ENCODE measurements around the gene ASRGL1. TPM values are rescaled to one million over a fixed set of nuclear protein-coding genes. Genes with fewer than 3 reads are reported as not detected.

ASRGL1 gene
- total and polyA plus RNA-seq, 10 donors = 2.9 to 23.4 (median 5.1) TPM

DNA sequence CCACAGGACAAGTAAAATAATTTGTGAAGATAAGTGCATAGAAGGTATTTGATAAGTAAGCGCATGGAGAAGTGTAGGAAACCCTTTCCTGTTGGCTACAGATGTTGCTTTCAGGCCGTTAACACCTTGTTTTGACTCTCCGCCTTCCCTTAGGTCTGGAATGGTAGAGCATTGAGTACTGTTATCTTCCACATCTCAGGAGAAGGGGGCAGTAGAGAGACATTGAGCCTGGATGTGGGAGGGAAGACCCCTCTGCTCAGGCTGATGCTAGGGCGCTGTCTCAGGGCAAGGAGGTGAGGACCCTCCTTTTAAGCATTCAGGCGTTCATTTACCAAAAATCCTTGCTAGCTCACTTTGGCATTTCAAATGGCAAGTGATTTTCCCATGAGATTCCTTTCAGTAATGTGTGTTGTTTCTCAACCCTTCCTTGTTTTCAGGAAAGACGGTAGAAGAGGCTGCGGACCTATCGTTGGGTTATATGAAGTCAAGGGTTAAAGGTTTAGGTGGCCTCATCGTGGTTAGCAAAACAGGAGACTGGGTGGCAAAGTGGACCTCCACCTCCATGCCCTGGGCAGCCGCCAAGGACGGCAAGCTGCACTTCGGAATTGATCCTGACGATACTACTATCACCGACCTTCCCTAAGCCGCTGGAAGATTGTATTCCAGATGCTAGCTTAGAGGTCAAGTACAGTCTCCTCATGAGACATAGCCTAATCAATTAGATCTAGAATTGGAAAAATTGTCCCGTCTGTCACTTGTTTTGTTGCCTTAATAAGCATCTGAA lies 54.6 kb downstream of the ASRGL1 start:
- Histone ChIP-seq H3K4me1 (peaks cover 0 to 17% (median 5%) of the 10 kb centered on the region in 6 donors), H3K36me3 (peaks cover 0 to 12% (median 0%) of the 10 kb centered on the region in 6 donors), H3K27me3 (replicated peaks in 1 of 7) (no peaks in the 10 kb centered on the region), H3K9me3 (no peaks in the 10 kb centered on the region), H3K27ac (no peak overlapping the region), H3K4me3 (no peak overlapping the region)
- intact Hi-C loops (cut with DNase I; ENCODE audit: low total_unique reads) = loop anchor here (10.0 kb wide), 2 partner anchors 303 to 473 kb away; no protein-coding TSS in a partner anchor
- DNase-seq = peak; percentile 24
- TF ChIP-seq, protein P1, sequence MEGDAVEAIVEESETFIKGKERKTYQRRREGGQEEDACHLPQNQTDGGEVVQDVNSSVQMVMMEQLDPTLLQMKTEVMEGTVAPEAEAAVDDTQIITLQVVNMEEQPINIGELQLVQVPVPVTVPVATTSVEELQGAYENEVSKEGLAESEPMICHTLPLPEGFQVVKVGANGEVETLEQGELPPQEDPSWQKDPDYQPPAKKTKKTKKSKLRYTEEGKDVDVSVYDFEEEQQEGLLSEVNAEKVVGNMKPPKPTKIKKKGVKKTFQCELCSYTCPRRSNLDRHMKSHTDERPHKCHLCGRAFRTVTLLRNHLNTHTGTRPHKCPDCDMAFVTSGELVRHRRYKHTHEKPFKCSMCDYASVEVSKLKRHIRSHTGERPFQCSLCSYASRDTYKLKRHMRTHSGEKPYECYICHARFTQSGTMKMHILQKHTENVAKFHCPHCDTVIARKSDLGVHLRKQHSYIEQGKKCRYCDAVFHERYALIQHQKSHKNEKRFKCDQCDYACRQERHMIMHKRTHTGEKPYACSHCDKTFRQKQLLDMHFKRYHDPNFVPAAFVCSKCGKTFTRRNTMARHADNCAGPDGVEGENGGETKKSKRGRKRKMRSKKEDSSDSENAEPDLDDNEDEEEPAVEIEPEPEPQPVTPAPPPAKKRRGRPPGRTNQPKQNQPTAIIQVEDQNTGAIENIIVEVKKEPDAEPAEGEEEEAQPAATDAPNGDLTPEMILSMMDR (IDR thresholded peaks at IDR 0.05 in 8 of 11, conservative IDR thresholded peaks at IDR 0.05 in 3 of 11) = no peak
- TF ChIP-seq POLR2A (IDR thresholded peaks at IDR 0.05) = no peak
- no peak for TF ChIP-seq POLR2AphosphoS5 (IDR thresholded peaks at IDR 0.05)
- 88 to 90% (median 89%) methylated on average over 16 of the region's 16 CpGs for WGBS, 5 donors

DNA sequence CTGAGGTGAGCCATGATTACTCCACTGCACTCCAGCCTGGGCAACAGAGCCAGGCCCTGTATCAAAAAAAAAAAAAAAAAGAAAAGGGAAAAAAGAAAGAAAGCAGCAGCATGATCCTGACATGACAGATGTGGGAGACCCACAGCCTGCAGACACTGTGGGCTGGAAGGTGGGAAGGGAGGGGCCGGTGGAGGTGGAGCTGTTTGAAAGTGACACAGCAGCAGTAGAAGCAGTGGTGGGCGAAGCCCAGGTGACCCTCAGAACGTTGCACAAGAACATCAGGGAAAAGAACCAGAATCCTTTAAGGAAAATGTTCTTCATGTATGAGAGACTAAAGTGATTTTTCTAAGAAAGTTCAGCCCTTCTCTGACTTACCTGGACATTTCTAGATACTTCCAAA lies 55.3 kb downstream of the ASRGL1 start:
- Histone ChIP-seq H3K27ac (no peak overlapping the region), H3K9me3 (no peaks in the 10 kb centered on the region), H3K36me3 (peaks cover 0 to 12% (median 0%) of the 10 kb centered on the region in 6 donors), H3K27me3 (replicated peaks in 1 of 7) (no peaks in the 10 kb centered on the region), H3K4me1 (peaks cover 0 to 17% (median 5%) of the 10 kb centered on the region in 6 donors), H3K4me3 (no peak overlapping the region)
- TF ChIP-seq POLR2A (IDR thresholded peaks at IDR 0.05) = no peak
- TF ChIP-seq POLR2AphosphoS5 (IDR thresholded peaks at IDR 0.05) = no peak
- DNase-seq = no peak
- WGBS, 5 donors = 67 to 74% (median 69%) methylated on average over 3 of the region's 3 CpGs
- intact Hi-C loops (cut with DNase I; ENCODE audit: low total_unique reads) = loop anchor here (10.0 kb wide), 2 partner anchors 302 to 472 kb away; no protein-coding TSS in a partner anchor

DNA sequence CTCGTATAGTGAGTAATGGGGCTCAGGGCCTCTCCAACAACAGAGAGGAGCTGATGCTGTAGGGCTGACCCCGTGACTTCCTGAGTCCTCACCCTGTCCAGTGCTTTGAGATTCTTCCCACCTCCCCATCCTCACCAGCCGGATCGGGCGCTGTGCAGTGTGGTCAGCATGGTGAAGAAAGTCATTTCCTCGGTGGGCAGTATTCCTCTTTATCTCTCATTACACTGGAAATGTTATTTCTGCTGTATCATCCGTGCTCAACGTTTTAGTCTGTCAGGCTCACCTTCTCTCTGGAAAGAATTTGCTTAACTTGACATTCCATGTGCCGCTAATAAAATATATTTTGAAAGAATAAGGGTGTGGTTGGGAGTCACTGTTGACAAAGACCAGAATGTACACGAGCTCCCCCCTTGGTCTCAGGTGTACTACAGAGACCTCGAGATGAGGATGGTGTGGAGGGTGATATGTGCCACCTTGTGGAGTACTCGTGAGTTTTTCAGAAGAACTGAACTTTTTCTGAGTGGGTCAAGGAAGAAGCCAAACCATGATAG lies 55.9 kb downstream of the ASRGL1 start:
- intact Hi-C loops (cut with DNase I; ENCODE audit: low total_unique reads) = loop anchor here (10.0 kb wide), 2 partner anchors 302 to 472 kb away; no protein-coding TSS in a partner anchor
- no peaks in the 10 kb centered on the region for H3K9me3 ChIP-seq

DNA sequence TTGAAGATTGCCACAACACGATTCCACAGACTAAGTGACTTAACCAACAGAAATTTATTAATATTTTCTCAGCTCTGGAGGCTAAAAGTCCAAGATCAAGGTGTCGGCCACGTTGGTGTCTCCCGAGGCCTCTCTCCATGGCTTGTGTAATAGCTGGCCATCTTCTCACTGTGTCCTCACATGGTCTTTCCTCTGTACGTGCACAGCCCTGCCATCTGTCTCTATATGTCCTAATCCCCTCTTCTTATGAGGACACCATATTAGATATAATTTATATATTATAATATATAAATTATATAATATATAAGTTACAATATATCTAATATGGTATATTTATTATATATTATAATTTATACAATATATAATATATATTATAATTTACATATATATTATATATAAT lies 56.5 kb downstream of the ASRGL1 start:
- Histone ChIP-seq H3K27ac (no peak overlapping the region), H3K4me3 (no peak overlapping the region), H3K9me3 (no peaks in the 10 kb centered on the region), H3K36me3 (peaks cover 0 to 12% (median 0%) of the 10 kb centered on the region in 6 donors), H3K27me3 (replicated peaks in 1 of 7) (no peaks in the 10 kb centered on the region), H3K4me1 (peaks cover 0 to 29% (median 8%) of the 10 kb centered on the region in 6 donors)
- 57 to 81% (median 69%) methylated on average over 5 of the region's 5 CpGs for WGBS, 5 donors
- TF ChIP-seq POLR2AphosphoS5 (IDR thresholded peaks at IDR 0.05) = no peak
- TF ChIP-seq, protein P1 (IDR thresholded peaks at IDR 0.05 in 8 of 11, conservative IDR thresholded peaks at IDR 0.05 in 3 of 11) = no peak
- TF ChIP-seq POLR2A (IDR thresholded peaks at IDR 0.05) = no peak
- DNase-seq = no peak
- intact Hi-C loops (cut with DNase I; ENCODE audit: low total_unique reads) = loop anchor here (10.0 kb wide), 2 partner anchors 301 to 471 kb away; no protein-coding TSS in a partner anchor

More for the DNA sequence above, 55.9 kb downstream of the ASRGL1 start:
- H3K4me1 ChIP-seq = peaks cover 0 to 23% (median 6%) of the 10 kb centered on the region in 6 donors
- 33 to 49% (median 47%) methylated on average over 12 of the region's 12 CpGs for WGBS, 5 donors
- H3K27ac ChIP-seq = no peak overlapping the region
- TF ChIP-seq POLR2A (IDR thresholded peaks at IDR 0.05) (no peak), POLR2AphosphoS5 (IDR thresholded peaks at IDR 0.05) (no peak)
- TF ChIP-seq, protein P1 (IDR thresholded peaks at IDR 0.05 in 8 of 11, conservative IDR thresholded peaks at IDR 0.05 in 3 of 11) = peak in 6 of 11 experiments; percentile 10 to 31 (median 16)
- peaks cover 0 to 12% (median 0%) of the 10 kb centered on the region in 6 donors for H3K36me3 ChIP-seq
- H3K27me3 ChIP-seq (replicated peaks in 1 of 7) = no peaks in the 10 kb centered on the region
- no peak for DNase-seq
- H3K4me3 ChIP-seq = no peak overlapping the region
